DND-41 (cell line): ENCODE measurements around the gene DAB1.

Experiments
- EZH2 ChIP-seq: IDR thresholded peaks from 3 replicates; pipeline ENCODE4 v1.6.1; 2012; ENCODE audit warnings: borderline replicate concordance, low read depth, mild to moderate bottlenecking, moderate library complexity, low read length, inconsistent platforms; ENCODE audit not compliant: severe bottlenecking
- TF ChIP-seq, protein P1 (sequence below): IDR thresholded peaks from 2 replicates; pipeline ENCODE4 v1.5.1; 2012; ENCODE audit warnings: borderline replicate concordance, low read length, moderate library complexity, mild to moderate bottlenecking; ENCODE audit not compliant: poor library complexity, severe bottlenecking; ENCODE audit errors: extremely low read depth

DNA sequence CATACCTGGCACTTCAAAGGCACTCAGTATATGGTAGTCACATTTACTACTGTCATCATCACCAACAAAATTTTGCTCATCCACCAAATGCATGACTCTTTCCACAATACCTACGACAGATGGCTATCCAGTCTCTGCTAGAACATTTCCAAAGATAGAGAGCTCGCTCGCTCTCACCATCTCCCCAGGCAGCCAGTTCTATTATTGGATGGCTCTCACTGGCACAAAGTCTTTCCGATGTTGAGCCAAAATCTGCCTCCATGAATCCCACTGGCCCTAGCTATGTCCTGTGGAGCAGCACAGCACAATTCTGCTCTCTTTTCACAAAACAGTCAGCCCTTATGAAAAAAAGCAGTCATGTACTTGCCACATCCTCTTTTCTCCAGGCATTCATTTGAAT, 102.1 kb downstream of the DAB1 start:
- TF ChIP-seq, protein P1, sequence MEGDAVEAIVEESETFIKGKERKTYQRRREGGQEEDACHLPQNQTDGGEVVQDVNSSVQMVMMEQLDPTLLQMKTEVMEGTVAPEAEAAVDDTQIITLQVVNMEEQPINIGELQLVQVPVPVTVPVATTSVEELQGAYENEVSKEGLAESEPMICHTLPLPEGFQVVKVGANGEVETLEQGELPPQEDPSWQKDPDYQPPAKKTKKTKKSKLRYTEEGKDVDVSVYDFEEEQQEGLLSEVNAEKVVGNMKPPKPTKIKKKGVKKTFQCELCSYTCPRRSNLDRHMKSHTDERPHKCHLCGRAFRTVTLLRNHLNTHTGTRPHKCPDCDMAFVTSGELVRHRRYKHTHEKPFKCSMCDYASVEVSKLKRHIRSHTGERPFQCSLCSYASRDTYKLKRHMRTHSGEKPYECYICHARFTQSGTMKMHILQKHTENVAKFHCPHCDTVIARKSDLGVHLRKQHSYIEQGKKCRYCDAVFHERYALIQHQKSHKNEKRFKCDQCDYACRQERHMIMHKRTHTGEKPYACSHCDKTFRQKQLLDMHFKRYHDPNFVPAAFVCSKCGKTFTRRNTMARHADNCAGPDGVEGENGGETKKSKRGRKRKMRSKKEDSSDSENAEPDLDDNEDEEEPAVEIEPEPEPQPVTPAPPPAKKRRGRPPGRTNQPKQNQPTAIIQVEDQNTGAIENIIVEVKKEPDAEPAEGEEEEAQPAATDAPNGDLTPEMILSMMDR = no peak
- no peak for TF ChIP-seq EZH2
